Epithelial cell of alveolus of lung (primary cell): ENCODE data around the gene PTPRU. TPM values are rescaled to one million over a fixed set of nuclear protein-coding genes. Genes with fewer than 3 reads are reported as not detected.

ENCODE experiments used
- total RNA-seq: library from RNA; depleted of rRNA; stranded (reverse); fragments of >200 nt; gene quantifications from 2 replicates; pipeline ENCODE4 v1.2.1, GENCODE V29; 2015

PTPRU gene
- 28.2 and 36.2 TPM in 2 replicates for total RNA-seq

GRCh38 chr1:29235955-29236711 lies at the start of gene PTPRU:
Gene PTPRU, plus strand, starts transcription at chr1:29236522. Its CDS starts 123 bp downstream, at chr1:29236645.

GRCh38 chr1:29230553-29231378 lies 5.6 kb upstream of the PTPRU start, which contains the start of gene MECR:
Gene MECR, minus strand, starts transcription at chr1:29230934. Its CDS starts 28 bp downstream, at chr1:29230906.

Other genes with a start within 250 kb of the PTPRU start
- 21.1 and 28.7 TPM in 2 replicates for gene TMEM200B, start 112.6 kb upstream of the PTPRU start, total RNA-seq
- gene SRSF4, start 54.6 kb upstream of the PTPRU start, total RNA-seq, result 32.5 and 48.2 TPM in 2 replicates
- 26.8 and 31.4 TPM in 2 replicates for gene MECR, start 5.6 kb upstream of the PTPRU start, total RNA-seq